ENCODE data around the gene USH2A. TPM values are rescaled to one million over a fixed set of nuclear protein-coding genes. Genes with fewer than 3 reads are reported as not detected.

Gene USH2A
- total RNA-seq, 4 donors from 2014 or later = 0.08 to 0.18 TPM; not detected in 2

DNA sequence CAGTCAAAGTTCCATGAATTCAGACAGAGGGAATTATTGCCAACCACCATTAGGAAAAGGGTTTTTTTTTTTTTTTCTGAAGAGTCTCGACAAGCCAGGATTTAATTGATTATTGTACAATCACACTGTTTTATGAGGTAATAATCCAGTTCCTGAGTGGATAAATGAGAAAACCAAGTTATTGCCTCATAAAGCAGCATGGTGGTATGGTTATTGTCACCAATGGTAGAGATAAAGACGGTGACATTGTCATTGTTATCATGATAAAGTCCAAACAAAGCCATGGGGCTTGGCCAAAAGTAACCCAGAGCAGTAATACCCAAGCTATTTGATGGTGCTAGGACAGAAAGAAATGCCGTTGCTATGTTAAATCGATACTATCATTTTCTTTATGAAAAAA is 232.8 kb downstream of the USH2A start:
- TF ChIP-seq POLR2AphosphoS5 (IDR thresholded peaks at IDR 0.05) (no peak), POLR2A (IDR thresholded peaks at IDR 0.05) (no peak), EP300 (IDR thresholded peaks at IDR 0.05) (no peak), CTCF (IDR thresholded peaks at IDR 0.05) (no peak)
- 82% methylated on average over 4 of the region's 4 CpGs for WGBS
- no peak overlapping the region for H3K27ac ChIP-seq
- no peak for DNase-seq (ENCODE audit: low spot score in 2 of 2)
- H3K9me3 ChIP-seq = no peaks in the 10 kb centered on the region
- H3K4me1 ChIP-seq = no peaks in the 10 kb centered on the region
- no peak overlapping the region for H3K4me3 ChIP-seq
- no peaks in the 10 kb centered on the region for H3K36me3 ChIP-seq
- no peaks in the 10 kb centered on the region for H3K27me3 ChIP-seq

DNA sequence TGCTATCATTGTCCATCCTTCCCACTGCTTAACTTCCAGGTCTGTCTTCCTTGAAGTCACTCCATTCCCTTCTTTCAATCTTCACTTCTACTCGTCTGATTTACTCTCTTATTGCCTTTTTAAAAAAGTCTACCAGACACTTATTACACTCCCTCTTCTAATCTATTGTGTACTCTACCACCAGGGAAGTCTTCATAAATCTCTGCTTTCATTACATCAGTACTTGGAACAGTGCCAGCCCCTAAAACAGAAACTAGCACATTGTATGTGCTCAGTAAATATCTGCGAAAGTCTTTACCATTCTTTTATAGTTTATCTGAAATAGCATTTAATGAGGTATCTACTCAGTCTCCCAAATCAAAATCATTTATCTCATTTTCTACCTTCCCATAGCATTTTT is 236.4 kb downstream of the USH2A start:
- no peaks in the 10 kb centered on the region for H3K9me3 ChIP-seq
- DNase-seq (ENCODE audit: low spot score in 2 of 2) = no peak
- TF ChIP-seq EP300 (IDR thresholded peaks at IDR 0.05) = no peak
- TF ChIP-seq CTCF (IDR thresholded peaks at IDR 0.05) = no peak
- TF ChIP-seq POLR2AphosphoS5 (IDR thresholded peaks at IDR 0.05) = no peak
- TF ChIP-seq POLR2A (IDR thresholded peaks at IDR 0.05) = no peak
- H3K27ac ChIP-seq = no peak overlapping the region
- peaks cover 12% of the 10 kb centered on the region for H3K4me1 ChIP-seq
- no peaks in the 10 kb centered on the region for H3K27me3 ChIP-seq
- WGBS = 54% methylated on average over 2 of the region's 2 CpGs
- H3K36me3 ChIP-seq = no peaks in the 10 kb centered on the region
- no peak overlapping the region for H3K4me3 ChIP-seq

GRCh38 chr1:216186141-216186540 is 237.1 kb downstream of the USH2A start:
- no peak for DNase-seq (ENCODE audit: low spot score in 2 of 2)
- no peak overlapping the region for H3K4me3 ChIP-seq
- no peaks in the 10 kb centered on the region for H3K36me3 ChIP-seq
- peaks cover 12% of the 10 kb centered on the region for H3K4me1 ChIP-seq
- WGBS = 87% methylated on average over 2 of the region's 2 CpGs
- no peak overlapping the region for H3K27ac ChIP-seq
- H3K9me3 ChIP-seq = no peaks in the 10 kb centered on the region
- TF ChIP-seq POLR2A (IDR thresholded peaks at IDR 0.05) (no peak), POLR2AphosphoS5 (IDR thresholded peaks at IDR 0.05) (no peak), CTCF (IDR thresholded peaks at IDR 0.05) (no peak), EP300 (IDR thresholded peaks at IDR 0.05) (no peak)
- H3K27me3 ChIP-seq = no peaks in the 10 kb centered on the region

DNA sequence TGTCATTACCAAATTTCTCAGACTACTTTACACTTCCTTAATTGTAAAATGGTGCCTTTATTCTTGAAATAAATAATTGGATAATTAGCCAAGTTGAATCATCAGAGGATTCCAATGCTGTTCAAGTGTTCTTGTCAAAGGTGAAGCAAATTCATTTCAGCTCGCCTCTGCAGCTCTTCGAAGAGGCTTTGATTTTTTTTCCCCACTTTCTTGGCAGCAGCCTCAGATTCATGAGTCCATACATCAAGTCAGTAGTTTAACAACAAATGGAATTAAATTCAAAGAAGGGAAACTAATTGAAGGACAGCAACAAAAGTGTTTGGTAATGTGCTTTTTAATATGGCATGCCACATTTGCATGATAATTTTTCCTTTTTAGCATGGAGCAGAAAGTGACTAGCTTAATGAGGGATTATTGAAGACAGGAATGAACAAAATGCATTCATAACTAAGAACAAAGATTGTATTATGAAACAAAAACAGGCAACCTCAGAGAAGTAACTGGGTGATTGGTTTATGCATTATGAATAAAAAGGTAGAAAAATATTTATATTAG is 239.0 kb downstream of the USH2A start:
- Histone ChIP-seq H3K4me1 (peaks cover 12% of the 10 kb centered on the region), H3K36me3 (no peaks in the 10 kb centered on the region), H3K9me3 (no peaks in the 10 kb centered on the region), H3K27me3 (no peaks in the 10 kb centered on the region), H3K27ac (no peak overlapping the region), H3K4me3 (no peak overlapping the region)
- no peak for TF ChIP-seq EP300 (IDR thresholded peaks at IDR 0.05)
- TF ChIP-seq POLR2AphosphoS5 (IDR thresholded peaks at IDR 0.05) = no peak
- no peak for TF ChIP-seq POLR2A (IDR thresholded peaks at IDR 0.05)
- no peak for TF ChIP-seq CTCF (IDR thresholded peaks at IDR 0.05)
- 27% methylated on average over 2 of the region's 2 CpGs for WGBS
- no peak for DNase-seq (ENCODE audit: low spot score in 2 of 2)

GRCh38 chr1:216183454-216183853 is 239.8 kb downstream of the USH2A start:
- no peak for DNase-seq (ENCODE audit: low spot score in 2 of 2)
- no peaks in the 10 kb centered on the region for H3K36me3 ChIP-seq
- peaks cover 12% of the 10 kb centered on the region for H3K4me1 ChIP-seq
- no peaks in the 10 kb centered on the region for H3K9me3 ChIP-seq
- H3K27me3 ChIP-seq = no peaks in the 10 kb centered on the region
- no peak overlapping the region for H3K4me3 ChIP-seq
- no peak overlapping the region for H3K27ac ChIP-seq
- no peak for TF ChIP-seq CTCF (IDR thresholded peaks at IDR 0.05)
- TF ChIP-seq POLR2A (IDR thresholded peaks at IDR 0.05) = no peak
- no peak for TF ChIP-seq EP300 (IDR thresholded peaks at IDR 0.05)
- TF ChIP-seq POLR2AphosphoS5 (IDR thresholded peaks at IDR 0.05) = no peak
- 29% methylated on average over 6 of the region's 6 CpGs for WGBS
